Caco-2 (cell line): Measurements from ENCODE around the gene CSH1. TPM values are rescaled to one million over a fixed set of nuclear protein-coding genes. Genes with fewer than 3 reads are reported as not detected.
A peak's percentile ranks its signal among the peaks of the same experiment; 100 is the strongest.
"Not testable (repeated sequence)": the region's sequence is repeated elsewhere in the genome, so short reads cannot be mapped to it uniquely, and the experiment has no call there.

ENCODE experiments used
- BruUV-seq: library from RNA; stranded (reverse); fragments of 400-500 nt; replicated peaks from 2 replicates; lab custom pipeline; 2021; lab: Mats Ljungman, UMichigan
- CTCF ChIA-PET: fragments of 300-600 bp; sonication (Branson Sonifier 250); formaldehyde crosslinking; loops from one replicate; lab custom pipeline; 2022; ENCODE audit warnings: antibody characterized with exemption; lab: Charles Lee
- POLR2A ChIA-PET: fragments of 300-600 bp; sonication (Branson Sonifier 250); formaldehyde crosslinking; loops from one replicate; lab custom pipeline; 2022; ENCODE audit warnings: antibody characterized with exemption; lab: Charles Lee
- DNase-seq, 2 experiments: peaks; one replicate each; pipeline versions ENCODE4 v3.0.0 to v3.0.0-alpha.2; 2020 to 2022
- H3K27me3 ChIP-seq: replicated peaks from 2 replicates; pipeline ENCODE4 v1.6.0; 2011; ENCODE audit warnings: low read length; ENCODE audit not compliant: control insufficient read depth, insufficient read depth
- H3K36me3 ChIP-seq: 2 replicates; pipeline ENCODE4 v1.5.1; 2011; ENCODE audit warnings: low read length; ENCODE audit not compliant: control insufficient read depth, insufficient read depth
- H3K4me1 ChIP-seq: fragments of 250-450 bp; sonication (Bioruptor Pico); 2 replicates; pipeline ENCODE4 v1.5.1; 2020; ENCODE audit warnings: mild to moderate bottlenecking
- H3K4me3 ChIP-seq: 2 replicates; pipeline ENCODE4 v1.5.1; 2011; ENCODE audit warnings: low read depth, mild to moderate bottlenecking, control low read depth, low read length
- H3K9me3 ChIP-seq: fragments of 250-450 bp; sonication (Bioruptor Pico); 2 replicates; pipeline ENCODE4 v1.5.1; 2020; ENCODE audit warnings: mild to moderate bottlenecking, moderate library complexity
- H3K27ac Mint-ChIP-seq: one replicate; pipeline ENCODE4 v1.8.0; 2022; ENCODE audit warnings: mixed read lengths; ENCODE audit not compliant: unreplicated experiment
- H3K27me3 Mint-ChIP-seq: one replicate; pipeline ENCODE4 v1.8.0; 2022; ENCODE audit warnings: mixed read lengths; ENCODE audit not compliant: insufficient read depth, unreplicated experiment
- H3K36me3 Mint-ChIP-seq: one replicate; pipeline ENCODE4 v1.8.0; 2022; ENCODE audit warnings: mild to moderate bottlenecking, mixed read lengths; ENCODE audit not compliant: insufficient read depth, unreplicated experiment
- H3K4me1 Mint-ChIP-seq: one replicate; pipeline ENCODE4 v1.8.0; 2022; ENCODE audit warnings: low read depth, mixed read lengths; ENCODE audit not compliant: unreplicated experiment
- H3K4me3 Mint-ChIP-seq: one replicate; pipeline ENCODE4 v1.8.0; 2022; ENCODE audit warnings: mild to moderate bottlenecking, moderate library complexity, mixed read lengths; ENCODE audit not compliant: unreplicated experiment
- H3K9me3 Mint-ChIP-seq: one replicate; pipeline ENCODE4 v1.8.0; 2022; ENCODE audit warnings: mixed read lengths; ENCODE audit not compliant: unreplicated experiment
- intact Hi-C: fragments of 100-400 bp; cut with micrococcal nuclease; formaldehyde crosslinking; loops from one replicate; pipeline ENCODE4 v1.10.0; 2022; ENCODE audit not compliant: unreplicated experiment
- total RNA-seq: library from RNA; stranded (reverse); gene quantifications from 2 replicates; pipeline ENCODE4 v1.2.3, GENCODE V29; 2022
- TF ChIP-seq, protein P1 (sequence below), 2 experiments: fragments of 200-600 bp in 1 of 2; IDR thresholded peaks; 1 replicate in 1 of 2; 2 replicates in 1 of 2; pipeline versions ENCODE4 v1.5.1 to v1.8.0; 2011 to 2022; ENCODE audit warnings: antibody characterized with exemption in 1 of 2, control low read depth in 1 of 2, inconsistent platforms in 1 of 2, low read depth in 1 of 2, low read length in 1 of 2, mild to moderate bottlenecking in 1 of 2, moderate library complexity in 1 of 2; ENCODE audit not compliant: insufficient read depth in 1 of 2, severe bottlenecking in 1 of 2, unreplicated experiment in 1 of 2

The CSH1 gene
- total RNA-seq, 1 experiment from 2014 or later = not detected

DNA sequence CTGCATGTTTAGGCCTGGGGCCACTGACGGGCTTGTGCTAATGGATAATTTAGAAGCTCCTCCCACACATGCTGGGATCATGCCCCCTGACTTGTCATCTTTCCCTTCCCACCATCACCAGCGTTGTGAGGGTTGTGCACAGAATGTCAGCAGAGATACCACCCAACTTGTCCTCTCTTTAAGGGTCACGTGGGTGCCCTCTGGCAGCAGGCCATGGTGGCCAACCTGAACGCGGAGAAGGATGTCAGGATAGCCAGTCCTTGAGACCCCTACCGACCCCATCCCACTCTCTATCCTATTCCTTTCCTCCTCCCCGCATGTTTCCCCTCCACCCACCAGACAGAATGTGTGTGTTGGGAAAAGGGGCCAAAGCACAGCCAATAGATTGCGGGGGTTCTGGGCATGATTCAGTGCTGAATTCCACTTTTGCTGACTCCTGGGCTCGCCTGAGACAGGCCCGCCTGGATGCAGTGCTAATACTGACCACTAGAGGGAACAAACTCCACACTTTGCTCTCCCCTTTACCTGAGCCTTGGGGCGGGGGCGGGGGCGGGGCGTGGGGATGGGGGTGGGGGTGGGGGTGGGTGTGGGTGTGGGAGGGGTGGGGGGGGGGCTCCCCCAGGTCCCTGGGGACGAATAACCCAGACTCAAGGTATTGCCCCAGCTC lies 14.3 kb downstream of the CSH1 start, which contains the start of gene GH2:
TSS of gene GH2 (minus strand) at position 10 of the 667 bp plus-strand sequence. CDS start 143 bp downstream, outside the sequence.
- intact Hi-C loops = no loop called here
- no peak within 1 kb of the TSS for H3K27ac Mint-ChIP-seq
- CTCF ChIA-PET = interaction anchor here (0.9 to 1.0 kb wide), 2 partner anchors 16 to 65 kb away, joined by 3 read pairs; no protein-coding TSS in a partner anchor

DNA sequence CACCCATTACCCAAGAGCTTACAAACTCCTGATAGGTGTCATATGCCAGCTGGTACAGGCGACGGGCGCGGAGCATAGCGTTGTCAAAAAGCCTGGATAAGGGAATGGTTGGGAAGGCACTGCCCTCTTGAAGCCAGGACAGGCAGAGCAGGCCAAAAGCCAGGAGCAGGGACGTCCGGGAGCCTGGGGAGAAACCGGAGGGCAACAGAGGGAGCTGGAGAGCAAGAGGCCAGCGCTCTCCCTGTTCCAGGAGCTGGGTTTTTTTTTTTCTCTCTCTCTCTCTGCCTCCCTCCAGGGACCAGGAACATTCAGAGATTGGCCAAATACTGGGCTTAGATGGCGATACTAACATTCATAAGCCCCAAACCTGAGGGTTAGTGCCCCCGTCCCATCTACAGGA lies 15.0 kb downstream of the CSH1 start:
- H3K9me3 Mint-ChIP-seq, H3K36me3 Mint-ChIP-seq, POLR2A ChIA-PET, H3K27me3 ChIP-seq, intact Hi-C loops, H3K27me3 Mint-ChIP-seq, H3K4me3 ChIP-seq, H3K4me1 Mint-ChIP-seq, H3K36me3 ChIP-seq, H3K4me1 ChIP-seq, H3K4me3 Mint-ChIP-seq, BruUV-seq, H3K27ac Mint-ChIP-seq, H3K9me3 ChIP-seq: not testable (repeated sequence)
- TF ChIP-seq, protein P1, sequence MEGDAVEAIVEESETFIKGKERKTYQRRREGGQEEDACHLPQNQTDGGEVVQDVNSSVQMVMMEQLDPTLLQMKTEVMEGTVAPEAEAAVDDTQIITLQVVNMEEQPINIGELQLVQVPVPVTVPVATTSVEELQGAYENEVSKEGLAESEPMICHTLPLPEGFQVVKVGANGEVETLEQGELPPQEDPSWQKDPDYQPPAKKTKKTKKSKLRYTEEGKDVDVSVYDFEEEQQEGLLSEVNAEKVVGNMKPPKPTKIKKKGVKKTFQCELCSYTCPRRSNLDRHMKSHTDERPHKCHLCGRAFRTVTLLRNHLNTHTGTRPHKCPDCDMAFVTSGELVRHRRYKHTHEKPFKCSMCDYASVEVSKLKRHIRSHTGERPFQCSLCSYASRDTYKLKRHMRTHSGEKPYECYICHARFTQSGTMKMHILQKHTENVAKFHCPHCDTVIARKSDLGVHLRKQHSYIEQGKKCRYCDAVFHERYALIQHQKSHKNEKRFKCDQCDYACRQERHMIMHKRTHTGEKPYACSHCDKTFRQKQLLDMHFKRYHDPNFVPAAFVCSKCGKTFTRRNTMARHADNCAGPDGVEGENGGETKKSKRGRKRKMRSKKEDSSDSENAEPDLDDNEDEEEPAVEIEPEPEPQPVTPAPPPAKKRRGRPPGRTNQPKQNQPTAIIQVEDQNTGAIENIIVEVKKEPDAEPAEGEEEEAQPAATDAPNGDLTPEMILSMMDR (IDR thresholded peaks at IDR 0.05; ENCODE audit: insufficient read depth in 1 of 2, low read depth in 1 of 2, low read length in 1 of 2, severe bottlenecking in 1 of 2, unreplicated experiment in 1 of 2) = peak; percentile 10 to 38
- CTCF ChIA-PET = interaction anchor here (0.6 to 1.1 kb wide), 7 partner anchors 8 to 456 kb away, joined by 3 to 8 read pairs (median 3); no protein-coding TSS in a partner anchor
- DNase-seq = peak; percentile 49 to 54

More for the DNA sequence above, 14.3 kb downstream of the CSH1 start, which contains the start of gene GH2:
- POLR2A ChIA-PET = no interaction called here
- H3K4me1 Mint-ChIP-seq = no peaks in the 10 kb centered on the region
- H3K4me3 Mint-ChIP-seq = no peak within 1 kb of the TSS
- DNase-seq = peak; percentile 66 to 81
- no peaks in the 10 kb centered on the region for H3K9me3 ChIP-seq
- no peaks in the 10 kb centered on the region for H3K9me3 Mint-ChIP-seq
- no peaks in the 10 kb centered on the region for H3K4me1 ChIP-seq
- TF ChIP-seq, protein P1 (IDR thresholded peaks at IDR 0.05; ENCODE audit: insufficient read depth in 1 of 2, low read depth in 1 of 2, low read length in 1 of 2, severe bottlenecking in 1 of 2, unreplicated experiment in 1 of 2) = peak; percentile 61 to 78
- no peaks in the 10 kb centered on the region for H3K36me3 Mint-ChIP-seq
- peaks cover 4% of the 10 kb centered on the region for H3K27me3 Mint-ChIP-seq
- H3K4me3 ChIP-seq = no peak within 1 kb of the TSS
- BruUV-seq = no TSS peak
- no peaks in the 10 kb centered on the region for H3K36me3 ChIP-seq
- no peaks in the 10 kb centered on the region for H3K27me3 ChIP-seq

DNA sequence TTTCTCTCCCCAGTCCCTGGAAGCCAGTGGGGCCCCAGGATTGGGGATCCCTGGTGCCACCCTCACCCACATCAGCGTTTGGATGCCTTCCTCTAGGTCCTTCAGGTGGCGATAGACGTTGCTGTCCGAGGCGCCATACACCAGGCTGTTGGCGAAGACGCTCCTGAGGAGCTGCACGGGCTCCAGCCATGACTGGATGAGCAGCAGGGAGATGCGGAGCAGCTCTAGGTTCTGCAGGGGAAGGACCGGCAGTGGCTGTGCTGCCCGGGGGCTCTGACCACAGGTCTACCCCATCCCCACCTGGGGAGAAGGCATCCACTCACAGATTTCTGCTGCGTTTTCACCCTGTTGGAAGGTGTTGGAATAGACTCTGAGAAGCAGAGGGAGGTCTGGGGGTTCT lies 15.7 kb downstream of the CSH1 start:
- H3K4me3 Mint-ChIP-seq = no peak overlapping the region
- no peak overlapping the region for H3K27ac Mint-ChIP-seq
- no peaks in the 10 kb centered on the region for H3K9me3 Mint-ChIP-seq
- no TSS peak for BruUV-seq
- intact Hi-C loops = no loop called here
- no peaks in the 10 kb centered on the region for H3K4me1 Mint-ChIP-seq
- Histone ChIP-seq H3K4me1 (no peaks in the 10 kb centered on the region), H3K27me3 (no peaks in the 10 kb centered on the region), H3K4me3 (no peak overlapping the region), H3K36me3 (no peaks in the 10 kb centered on the region), H3K9me3 (no peaks in the 10 kb centered on the region)
- no peak for DNase-seq
- H3K36me3 Mint-ChIP-seq = no peaks in the 10 kb centered on the region
- TF ChIP-seq, protein P1 (IDR thresholded peaks at IDR 0.05; ENCODE audit: insufficient read depth in 1 of 2, low read depth in 1 of 2, low read length in 1 of 2, severe bottlenecking in 1 of 2, unreplicated experiment in 1 of 2) = no peak
- POLR2A ChIA-PET = no interaction called here
- CTCF ChIA-PET = interaction anchor here (0.6 to 1.1 kb wide), 5 partner anchors 9 to 455 kb away, joined by 3 to 8 read pairs (median 3); no protein-coding TSS in a partner anchor
- peaks cover 4% of the 10 kb centered on the region for H3K27me3 Mint-ChIP-seq

DNA sequence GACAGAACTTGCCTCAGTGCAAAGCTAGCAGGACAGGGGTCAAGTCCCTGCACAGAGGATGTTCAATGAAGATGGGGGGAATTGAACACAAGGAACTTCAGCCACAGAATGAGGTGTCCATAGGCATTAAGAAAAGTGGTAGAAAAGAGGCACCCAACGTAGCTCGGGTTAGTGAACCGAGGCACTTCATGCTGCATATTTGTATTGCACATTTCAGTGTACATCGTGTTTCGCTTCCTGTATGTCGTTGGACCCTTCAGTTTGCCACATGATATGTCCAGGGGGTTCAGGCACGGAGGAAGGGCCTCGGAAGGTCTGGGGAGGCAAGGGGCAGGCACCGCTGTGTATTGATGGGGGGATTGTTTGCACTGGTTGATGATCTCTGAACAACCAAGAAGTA lies 18.0 kb downstream of the CSH1 start:
- CTCF ChIA-PET, H3K36me3 ChIP-seq, intact Hi-C loops, DNase-seq, H3K9me3 ChIP-seq, POLR2A ChIA-PET, H3K4me1 Mint-ChIP-seq, BruUV-seq, H3K4me1 ChIP-seq, H3K36me3 Mint-ChIP-seq, H3K4me3 ChIP-seq, H3K27me3 Mint-ChIP-seq, H3K27ac Mint-ChIP-seq, H3K27me3 ChIP-seq, H3K9me3 Mint-ChIP-seq, H3K4me3 Mint-ChIP-seq: not testable (repeated sequence)

DNA sequence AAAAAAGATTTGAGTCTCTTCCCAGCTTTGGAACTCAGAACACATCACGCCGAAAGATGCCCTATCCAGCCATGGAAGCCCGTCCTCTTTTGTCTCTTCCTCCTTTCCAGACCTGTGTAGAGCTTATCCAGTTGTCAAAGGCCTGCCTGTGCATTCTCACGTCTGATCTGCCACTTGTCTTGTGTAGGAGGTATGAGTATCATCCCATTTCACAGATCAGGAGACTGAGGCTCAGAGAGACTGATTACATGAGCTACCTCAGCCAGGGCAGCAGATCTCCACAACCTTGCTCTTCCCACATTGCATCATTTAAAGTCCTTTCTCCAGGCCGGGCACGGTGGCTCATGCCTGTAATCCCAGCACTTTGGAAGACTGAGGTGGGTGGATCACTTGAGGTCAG lies 21.7 kb downstream of the CSH1 start:
- H3K4me3 ChIP-seq, H3K27me3 ChIP-seq, H3K9me3 Mint-ChIP-seq, H3K4me3 Mint-ChIP-seq, intact Hi-C loops, CTCF ChIA-PET, BruUV-seq, H3K9me3 ChIP-seq, H3K4me1 ChIP-seq, H3K36me3 ChIP-seq, DNase-seq, H3K27me3 Mint-ChIP-seq, H3K4me1 Mint-ChIP-seq, H3K27ac Mint-ChIP-seq, H3K36me3 Mint-ChIP-seq: not testable (repeated sequence)
- POLR2A ChIA-PET = interaction anchor here (0.6 kb wide), 1 partner anchor 11 kb away, joined by 3 read pairs; no protein-coding TSS in a partner anchor
